HepG2 (cell line): Measurements from ENCODE around the gene ZNF839. TPM values are rescaled to one million over a fixed set of nuclear protein-coding genes. Genes with fewer than 3 reads are reported as not detected.

Experiments used
- ARID2 ChIP-seq: sonication (generic); formaldehyde crosslinking; IDR thresholded peaks from 2 replicates; pipeline ENCODE4 v1.8.1; 2022; ENCODE audit warnings: mild to moderate bottlenecking, missing genetic modification reagents, borderline replicate concordance
- ARNT ChIP-seq: fragments of 450-650 bp; IDR thresholded peaks from 2 replicates; pipeline ENCODE4 v1.6.1; 2017
- DNMT3B ChIP-seq: conservative IDR thresholded peaks from 2 replicates; pipeline ENCODE4 v1.6.1; 2016; ENCODE audit warnings: missing biosample characterization, control low read depth
- ELK4 ChIP-seq: sonication (generic); formaldehyde crosslinking; IDR thresholded peaks from 2 replicates; pipeline ENCODE4 v1.9.0; 2021; ENCODE audit warnings: missing genetic modification reagents, borderline replicate concordance
- EP300 ChIP-seq, 3 experiments: sonication (generic) in 1 of 3; formaldehyde crosslinking in 1 of 3; IDR thresholded peaks; 2 replicates each; pipeline versions ENCODE4 v1.5.1 to v1.6.1; 2011 to 2020; ENCODE audit warnings: low read depth in 2 of 3, low read length in 2 of 3, borderline replicate concordance in 1 of 3, improper control_type of control experiment in 1 of 3, mild to moderate bottlenecking in 1 of 3, missing genetic modification reagents in 1 of 3, moderate library complexity in 1 of 3
- FOSL2 ChIP-seq: sonication (generic); formaldehyde crosslinking; IDR thresholded peaks from 2 replicates; pipeline ENCODE4 v1.4.0; 2020; ENCODE audit warnings: missing genetic modification reagents
- IKZF4 ChIP-seq: sonication (generic); formaldehyde crosslinking; IDR thresholded peaks from 2 replicates; pipeline ENCODE4 v1.5.1; 2020; ENCODE audit warnings: borderline replicate concordance, mild to moderate bottlenecking, low read depth, missing genetic modification reagents; ENCODE audit errors: not compliant biosample characterization
- JUN ChIP-seq: sonication (generic); formaldehyde crosslinking; IDR thresholded peaks from 2 replicates; pipeline ENCODE4 v1.4.0; 2020; ENCODE audit warnings: mild to moderate bottlenecking, missing genetic modification reagents
- NFRKB ChIP-seq: fragments of 450-650 bp; IDR thresholded peaks from 2 replicates; pipeline ENCODE4 v1.6.1; 2017
- PAX8 ChIP-seq: sonication (generic); formaldehyde crosslinking; IDR thresholded peaks from 2 replicates; pipeline ENCODE4 v1.8.0; 2022; ENCODE audit warnings: mild to moderate bottlenecking, missing genetic modification reagents, borderline replicate concordance
- REXO4 ChIP-seq: sonication (generic); formaldehyde crosslinking; IDR thresholded peaks from 2 replicates; pipeline ENCODE4 v1.8.0; 2022; ENCODE audit warnings: missing genetic modification reagents, mild to moderate bottlenecking, borderline replicate concordance
- RFX1 ChIP-seq: fragments of 450-650 bp; IDR thresholded peaks from 2 replicates; pipeline ENCODE4 v1.6.1; 2017
- SIN3B ChIP-seq: fragments of 150-350 bp; IDR thresholded peaks from 2 replicates; pipeline ENCODE4 v1.6.1; 2014; ENCODE audit warnings: low read length
- SOX5 ChIP-seq: IDR thresholded peaks from 2 replicates; pipeline ENCODE4 v1.6.1; 2016; ENCODE audit warnings: borderline replicate concordance
- SOX6 ChIP-seq, 2 experiments: fragments of 450-650 bp in 1 of 2; sonication (generic) in 1 of 2; formaldehyde crosslinking in 1 of 2; IDR thresholded peaks; 2 replicates each; pipeline versions ENCODE4 v1.4.0 to v1.6.1; 2017 to 2020; ENCODE audit warnings: antibody characterized with exemption in 1 of 2, mild to moderate bottlenecking in 1 of 2, missing genetic modification reagents in 1 of 2
- SP4 ChIP-seq: sonication (generic); formaldehyde crosslinking; IDR thresholded peaks from 2 replicates; pipeline ENCODE4 v1.8.1; 2023; ENCODE audit warnings: mild to moderate bottlenecking, missing genetic modification reagents
- SP5 ChIP-seq: IDR thresholded peaks from 2 replicates; pipeline ENCODE4 v1.6.1; 2016; ENCODE audit warnings: low read depth, borderline replicate concordance
- YEATS2 ChIP-seq: sonication (generic); formaldehyde crosslinking; IDR thresholded peaks from 2 replicates; pipeline ENCODE4 v1.4.0; 2020; ENCODE audit warnings: missing genetic modification reagents, borderline replicate concordance
- YY1 ChIP-seq: IDR thresholded peaks from 2 replicates; pipeline ENCODE4 v1.6.1; 2011; ENCODE audit warnings: low read length, low read depth, moderate library complexity, mild to moderate bottlenecking; ENCODE audit not compliant: insufficient read depth, insufficient replicate concordance
- ZGPAT ChIP-seq: IDR thresholded peaks from 2 replicates; pipeline ENCODE4 v1.6.1; 2016; ENCODE audit warnings: mild to moderate bottlenecking
- ZNF230 ChIP-seq: sonication (generic); formaldehyde crosslinking; IDR thresholded peaks from 2 replicates; pipeline ENCODE4 v1.4.0; 2020; ENCODE audit warnings: mild to moderate bottlenecking, missing genetic modification reagents
- ZNF234 ChIP-seq: sonication (generic); formaldehyde crosslinking; conservative IDR thresholded peaks from 2 replicates; pipeline ENCODE4 v1.5.1; 2020; ENCODE audit warnings: mild to moderate bottlenecking, missing genetic modification reagents
- ZNF275 ChIP-seq: sonication (generic); formaldehyde crosslinking; IDR thresholded peaks from 2 replicates; pipeline ENCODE4 v1.8.0; 2022; ENCODE audit warnings: missing genetic modification reagents, mild to moderate bottlenecking, inconsistent platforms, borderline replicate concordance
- ZNF33B ChIP-seq: sonication (generic); formaldehyde crosslinking; IDR thresholded peaks from 2 replicates; pipeline ENCODE4 v1.5.1; 2020; ENCODE audit warnings: mild to moderate bottlenecking, missing genetic modification reagents
- ZNF629 ChIP-seq: sonication (generic); formaldehyde crosslinking; conservative IDR thresholded peaks from 2 replicates; pipeline ENCODE4 v1.5.0; 2020; ENCODE audit warnings: missing genetic modification reagents
- ZNF724P ChIP-seq: sonication (generic); formaldehyde crosslinking; IDR thresholded peaks from 2 replicates; pipeline ENCODE4 v1.8.0; 2022; ENCODE audit warnings: missing genetic modification reagents, borderline replicate concordance
- ZSCAN31 ChIP-seq: sonication (generic); formaldehyde crosslinking; IDR thresholded peaks from 2 replicates; pipeline ENCODE4 v1.5.0; 2020; ENCODE audit warnings: low read depth, mild to moderate bottlenecking, missing genetic modification reagents
- polyA plus RNA-seq, 8 experiments: library from polyadenylated mRNA; depleted of rRNA in 3 of 8; stranded (reverse) in 7 of 8; unstranded in 1 of 8; fragments of >200 nt; fragmentation: Illumina TruSeq in 4 of 8; extraction: Trizol in 4 of 8; gene quantifications; 2 replicates each; pipeline versions ENCODE4 v1.2.1 to v1.2.3, GENCODE V29; 2011 to 2016; ENCODE audit warnings: low read depth in 4 of 8, missing spikeins in 1 of 8, mixed read lengths in 1 of 8; ENCODE audit not compliant: insufficient read depth in 1 of 8
- total RNA-seq, 5 experiments: library from RNA; depleted of rRNA; stranded (reverse); fragments of >200 nt; fragmentation: Illumina TruSeq; extraction: Trizol; gene quantifications; 2 replicates each; pipeline ENCODE4 v1.2.3, GENCODE V29; 2016; ENCODE audit warnings: low read depth in 1 of 5

The ZNF839 gene
- total and polyA plus RNA-seq, 2 of the 13 experiments (the other 11 are each of a cell fraction or from before 2014, with no cell fraction given) = 11.1 to 12.8 TPM

GRCh38 chr14:102316743-102317563 is 2.6 kb upstream of the ZNF839 start (continued):
- TF ChIP-seq NFRKB (no peak), REXO4 (no peak), SOX6 (IDR thresholded peaks at IDR 0.05) (no peak), SOX6 (CRISPR knock-in tag; IDR thresholded peaks at IDR 0.05) (peak; percentile 72), SP5 (CRISPR knock-in tag) (no peak; the same call in 1 of the 2 replicates), ZNF33B (no peak), ARNT (no peak), SP4 (CRISPR knock-in tag) (peak; percentile 75; the same call in 1 of the 2 replicates), FOSL2 (no peak; the same call in 1 of the 2 replicates), EP300 (IDR thresholded peaks at IDR 0.05; ENCODE audit: low read depth in 2 of 2, low read length in 2 of 2) (peak; percentile 18 to 54; a peak in 2 of 4 replicates), EP300 (CRISPR knock-in tag; IDR thresholded peaks at IDR 0.05; ENCODE audit: borderline replicate concordance) (no peak), ARID2 (CRISPR knock-in tag) (no peak), ELK4 (CRISPR knock-in tag) (no peak), ZNF275 (CRISPR knock-in tag) (peak; percentile 39; the same call in 1 of the 2 replicates), YY1 (peak; percentile 47), IKZF4 (CRISPR knock-in tag) (no peak), RFX1 (no peak), ZNF724P (CRISPR knock-in tag) (no peak; the same call in 1 of the 2 replicates), DNMT3B (CRISPR knock-in tag) (no peak), JUN (no peak), PAX8 (CRISPR knock-in tag) (no peak), SIN3B (0 out of 2 replicates have a peak, but pooled peaks have one; percentile 8), ZNF234 (CRISPR knock-in tag) (no peak), ZSCAN31 (CRISPR knock-in tag) (peak; percentile 67), ZNF629 (CRISPR knock-in tag) (peak; percentile 95), YEATS2 (peak; percentile 62; the same call in 1 of the 2 replicates), SOX5 (peak; percentile 57; the same call in 1 of the 2 replicates), ZGPAT (CRISPR knock-in tag) (peak; percentile 84; the same call in 1 of the 2 replicates), ZNF230 (no peak; the same call in 1 of the 2 replicates)
